Brain microvascular endothelial cell (primary cell): ENCODE data around the gene GTF2F1.

Experiments used
- DNase-seq: peaks from one replicate; pipeline ENCODE4 v3.0.0-alpha.2; 2020
- H3K27ac ChIP-seq: fragments of 250-450 bp; sonication (Bioruptor Pico); 2 replicates; pipeline ENCODE4 v1.5.1; 2020; ENCODE audit warnings: mild to moderate bottlenecking, moderate library complexity
- H3K27me3 ChIP-seq: fragments of 250-450 bp; sonication (Bioruptor Pico); replicated peaks from 2 replicates; pipeline ENCODE4 v1.5.1; 2020; ENCODE audit warnings: mild to moderate bottlenecking
- H3K36me3 ChIP-seq: fragments of 250-450 bp; sonication (Bioruptor Pico); replicated peaks from 2 replicates; pipeline ENCODE4 v1.5.1; 2020; ENCODE audit warnings: mild to moderate bottlenecking
- H3K4me3 ChIP-seq: 2 replicates; pipeline ENCODE4 v1.5.1; 2011; ENCODE audit warnings: low read depth, mild to moderate bottlenecking, control low read depth, low read length, moderate library complexity
- CTCF ChIP-seq: IDR thresholded peaks from 2 replicates; pipeline ENCODE4 v1.5.1; 2011; ENCODE audit warnings: low read depth, mild to moderate bottlenecking, moderate library complexity, low read length, control low read depth, inconsistent platforms; ENCODE audit errors: missing control alignments
- in situ Hi-C: cut with HindIII; loops from 2 replicates; pipeline ENCODE4 v1.10.0; 2017; ENCODE audit warnings: low sequenced_read_pairs, low pct_ligation_motif_present

Gene GTF2F1

GRCh38 chr19:6413291-6413690 lies 20.3 kb upstream of the GTF2F1 start:
- no peak overlapping the region for H3K27ac ChIP-seq
- peaks cover 43% of the 10 kb centered on the region for H3K36me3 ChIP-seq
- no peak for TF ChIP-seq CTCF
- no peak overlapping the region for H3K4me3 ChIP-seq
- in situ Hi-C loops: no loop called here
- no peaks in the 10 kb centered on the region for H3K27me3 ChIP-seq
- DNase-seq: no peak

GRCh38 chr19:6412447-6413091 lies 19.6 kb upstream of the GTF2F1 start:
- no peak overlapping the region for H3K27ac ChIP-seq
- DNase-seq: peak; percentile 2
- H3K27me3 ChIP-seq: no peaks in the 10 kb centered on the region
- in situ Hi-C loops: no loop called here
- H3K36me3 ChIP-seq: peaks cover 35% of the 10 kb centered on the region
- no peak overlapping the region for H3K4me3 ChIP-seq
- peak; percentile 76 for TF ChIP-seq CTCF

GRCh38 chr19:6412061-6412446 lies 19.1 kb upstream of the GTF2F1 start:
- no peak for DNase-seq
- TF ChIP-seq CTCF: no peak
- in situ Hi-C loops: no loop called here
- Histone ChIP-seq H3K27me3 (no peaks in the 10 kb centered on the region), H3K36me3 (peaks cover 30% of the 10 kb centered on the region), H3K4me3 (no peak overlapping the region), H3K27ac (no peak overlapping the region)

GRCh38 chr19:6409346-6409745 lies 16.4 kb upstream of the GTF2F1 start:
- Histone ChIP-seq H3K36me3 (peaks cover 4% of the 10 kb centered on the region), H3K27ac (no peak overlapping the region), H3K4me3 (no peak overlapping the region), H3K27me3 (no peaks in the 10 kb centered on the region)
- DNase-seq: no peak
- TF ChIP-seq CTCF: no peak
- in situ Hi-C loops: no loop called here

- no peak for TF ChIP-seq CTCF
- no peak for DNase-seq
- Histone ChIP-seq H3K27ac (no peak overlapping the region), H3K36me3 (no peaks in the 10 kb centered on the region), H3K4me3 (no peak overlapping the region), H3K27me3 (no peaks in the 10 kb centered on the region)
- in situ Hi-C loops: no loop called here
These were observed 13.4 kb upstream of the GTF2F1 start for GRCh38 chr19:6406401-6406800.

GRCh38 chr19:6402837-6403608 lies 10.1 kb upstream of the GTF2F1 start:
- in situ Hi-C loops: no loop called here
- DNase-seq: peak; percentile 76

More at GRCh38 chr19:6402837-6403608, 10.1 kb upstream of the GTF2F1 start:
- Histone ChIP-seq H3K27me3 (no peaks in the 10 kb centered on the region), H3K4me3 (no peak overlapping the region), H3K36me3 (no peaks in the 10 kb centered on the region), H3K27ac (no peak overlapping the region)
- TF ChIP-seq CTCF: no peak
